Osteocyte (in vitro differentiated cells): ENCODE data around the gene TSPAN18. TPM values are rescaled to one million over a fixed set of nuclear protein-coding genes. Genes with fewer than 3 reads are reported as not detected.

Experiments
- DNase-seq: peaks from one replicate; pipeline ENCODE4 v3.0.0; 2021; ENCODE audit warnings: mixed read lengths; ENCODE audit not compliant: unreplicated experiment; ENCODE audit errors: extremely low spot score
- H3K27ac Mint-ChIP-seq: one replicate; pipeline ENCODE4 v1.8.0; 2021; ENCODE audit warnings: mild to moderate bottlenecking, mixed read lengths; ENCODE audit not compliant: unreplicated experiment
- H3K27me3 Mint-ChIP-seq: one replicate; pipeline ENCODE4 v1.8.0; 2021; ENCODE audit warnings: mixed read lengths; ENCODE audit not compliant: unreplicated experiment
- H3K36me3 Mint-ChIP-seq: one replicate; pipeline ENCODE4 v1.8.0; 2021; ENCODE audit warnings: mixed read lengths; ENCODE audit not compliant: unreplicated experiment
- H3K4me1 Mint-ChIP-seq: one replicate; pipeline ENCODE4 v1.8.0; 2021; ENCODE audit warnings: mixed read lengths; ENCODE audit not compliant: unreplicated experiment
- H3K4me3 Mint-ChIP-seq: one replicate; pipeline ENCODE4 v1.8.0; 2021; ENCODE audit warnings: mild to moderate bottlenecking, moderate library complexity, mixed read lengths; ENCODE audit not compliant: unreplicated experiment
- H3K9me3 Mint-ChIP-seq: one replicate; pipeline ENCODE4 v1.8.0; 2021; ENCODE audit warnings: mixed read lengths; ENCODE audit not compliant: unreplicated experiment
- total RNA-seq: library from RNA; stranded (reverse); gene quantifications from 2 replicates; pipeline ENCODE4 v1.2.1, GENCODE V29; 2021
- TF ChIP-seq, protein P1 (sequence below): fragments of 200-600 bp; sonication (generic); IDR thresholded peaks from 2 replicates; pipeline ENCODE4 v1.5.0; 2021; ENCODE audit warnings: antibody characterized with exemption, mild to moderate bottlenecking, moderate library complexity

TSPAN18 gene
- total RNA-seq, 1 donor from 2014 or later, result 13.4 TPM

DNA sequence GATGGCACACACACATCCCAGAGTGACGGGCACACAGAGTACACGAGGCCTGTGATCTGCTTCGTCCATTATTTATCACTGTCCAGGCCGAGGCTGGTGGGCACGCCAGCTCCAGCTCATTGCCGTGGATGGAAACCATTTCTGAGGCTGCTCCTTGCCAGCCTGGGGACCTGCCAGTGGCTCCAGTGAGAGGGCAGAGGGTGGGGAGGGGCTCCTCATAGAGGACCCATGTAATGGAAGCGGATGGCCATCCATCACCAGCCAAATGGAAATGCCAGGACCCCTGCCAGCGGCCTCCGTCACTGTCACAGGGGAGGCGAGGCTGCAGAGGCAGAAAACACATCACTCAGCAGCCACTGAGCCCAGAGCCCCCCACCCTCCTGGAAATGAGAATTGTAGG lies 188.2 kb downstream of the TSPAN18 start:
- TF ChIP-seq, protein P1, sequence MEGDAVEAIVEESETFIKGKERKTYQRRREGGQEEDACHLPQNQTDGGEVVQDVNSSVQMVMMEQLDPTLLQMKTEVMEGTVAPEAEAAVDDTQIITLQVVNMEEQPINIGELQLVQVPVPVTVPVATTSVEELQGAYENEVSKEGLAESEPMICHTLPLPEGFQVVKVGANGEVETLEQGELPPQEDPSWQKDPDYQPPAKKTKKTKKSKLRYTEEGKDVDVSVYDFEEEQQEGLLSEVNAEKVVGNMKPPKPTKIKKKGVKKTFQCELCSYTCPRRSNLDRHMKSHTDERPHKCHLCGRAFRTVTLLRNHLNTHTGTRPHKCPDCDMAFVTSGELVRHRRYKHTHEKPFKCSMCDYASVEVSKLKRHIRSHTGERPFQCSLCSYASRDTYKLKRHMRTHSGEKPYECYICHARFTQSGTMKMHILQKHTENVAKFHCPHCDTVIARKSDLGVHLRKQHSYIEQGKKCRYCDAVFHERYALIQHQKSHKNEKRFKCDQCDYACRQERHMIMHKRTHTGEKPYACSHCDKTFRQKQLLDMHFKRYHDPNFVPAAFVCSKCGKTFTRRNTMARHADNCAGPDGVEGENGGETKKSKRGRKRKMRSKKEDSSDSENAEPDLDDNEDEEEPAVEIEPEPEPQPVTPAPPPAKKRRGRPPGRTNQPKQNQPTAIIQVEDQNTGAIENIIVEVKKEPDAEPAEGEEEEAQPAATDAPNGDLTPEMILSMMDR, result no peak
- no peak overlapping the region for H3K4me3 Mint-ChIP-seq
- no peaks in the 10 kb centered on the region for H3K9me3 Mint-ChIP-seq
- H3K4me1 Mint-ChIP-seq, result peaks cover 3% of the 10 kb centered on the region
- no peak for DNase-seq
- no peaks in the 10 kb centered on the region for H3K36me3 Mint-ChIP-seq
- H3K27me3 Mint-ChIP-seq, result no peaks in the 10 kb centered on the region
- no peak overlapping the region for H3K27ac Mint-ChIP-seq

DNA sequence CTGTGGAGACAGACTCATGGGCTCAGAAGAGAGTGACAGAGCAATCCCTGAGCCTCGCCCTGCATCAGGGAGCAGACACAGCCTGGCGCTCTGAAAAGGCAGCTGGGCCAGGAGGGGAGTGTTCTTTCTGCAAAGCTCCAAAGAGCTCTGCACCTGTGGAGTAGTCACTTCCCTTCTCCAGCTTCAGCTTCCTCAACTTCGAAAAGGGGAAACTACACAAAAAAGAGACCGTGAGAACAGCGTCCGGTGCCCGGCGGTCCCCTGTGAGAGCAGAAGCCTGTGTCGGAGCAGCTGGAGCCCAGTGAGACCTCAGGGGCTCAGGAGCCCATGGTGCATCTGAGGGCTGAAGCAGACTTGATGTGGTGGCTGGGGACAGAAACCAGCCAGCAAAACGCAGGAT lies 188.9 kb downstream of the TSPAN18 start:
- H3K9me3 Mint-ChIP-seq, result no peaks in the 10 kb centered on the region
- H3K36me3 Mint-ChIP-seq, result no peaks in the 10 kb centered on the region
- H3K4me1 Mint-ChIP-seq, result peaks cover 3% of the 10 kb centered on the region
- H3K27ac Mint-ChIP-seq, result no peak overlapping the region
- H3K4me3 Mint-ChIP-seq, result no peak overlapping the region
- H3K27me3 Mint-ChIP-seq, result no peaks in the 10 kb centered on the region
- TF ChIP-seq, protein P1, result no peak
- DNase-seq, result no peak

DNA sequence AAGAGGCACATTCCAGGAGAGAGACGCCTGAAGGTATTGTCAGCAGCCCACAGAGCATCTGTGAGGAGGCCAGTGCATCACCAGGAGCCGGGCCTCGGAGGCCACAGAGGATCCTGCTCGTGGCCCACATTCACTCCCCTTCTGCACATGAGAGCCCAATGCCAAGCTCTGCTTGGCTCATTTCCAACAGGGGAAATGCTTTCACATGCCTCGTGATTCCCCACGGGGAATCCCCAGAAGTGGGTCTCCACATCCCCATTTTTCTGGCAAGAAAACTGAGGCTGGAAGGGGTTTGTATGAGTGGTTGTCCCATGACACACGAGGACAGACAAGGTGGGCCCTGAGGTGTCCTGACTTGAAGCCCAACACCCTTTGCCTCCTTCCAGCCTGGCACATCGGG lies 189.6 kb downstream of the TSPAN18 start:
- no peaks in the 10 kb centered on the region for H3K9me3 Mint-ChIP-seq
- no peak overlapping the region for H3K27ac Mint-ChIP-seq
- TF ChIP-seq, protein P1, result no peak
- no peaks in the 10 kb centered on the region for H3K4me1 Mint-ChIP-seq
- DNase-seq, result no peak
- H3K36me3 Mint-ChIP-seq, result no peaks in the 10 kb centered on the region
- H3K27me3 Mint-ChIP-seq, result no peaks in the 10 kb centered on the region
- H3K4me3 Mint-ChIP-seq, result no peak overlapping the region

DNA sequence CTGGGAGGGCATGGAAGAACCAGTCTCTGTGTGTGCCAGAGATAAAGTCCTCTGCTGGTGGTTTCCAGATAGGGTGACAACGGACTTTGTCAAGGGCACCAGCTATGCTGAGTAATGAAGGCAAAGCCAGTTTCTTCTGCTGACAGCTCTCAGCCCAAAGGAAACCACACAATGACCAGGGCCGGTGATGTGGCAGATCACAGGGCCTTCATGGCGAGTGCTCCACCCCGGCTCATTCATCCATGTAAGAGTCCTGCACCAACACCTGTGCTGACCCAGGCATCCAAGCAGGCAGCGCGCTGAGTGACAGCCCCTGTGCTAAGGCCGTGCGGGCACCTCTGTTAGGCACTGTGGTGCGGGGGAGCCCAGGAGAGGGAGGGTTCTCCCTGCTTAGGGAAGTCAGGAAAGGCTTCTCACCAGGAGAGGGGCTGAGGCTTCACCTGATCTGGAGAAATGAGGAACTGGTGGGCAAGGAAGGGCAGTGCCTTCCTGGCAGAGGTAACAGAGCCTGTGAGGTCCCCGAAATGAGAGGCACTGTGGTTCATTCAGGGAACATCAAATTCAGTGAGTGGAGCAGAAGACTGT lies 190.1 kb downstream of the TSPAN18 start:
- Mint-ChIP-seq H3K27me3 (no peaks in the 10 kb centered on the region), H3K4me1 (no peaks in the 10 kb centered on the region), H3K27ac (no peak overlapping the region), H3K9me3 (no peaks in the 10 kb centered on the region), H3K4me3 (no peak overlapping the region), H3K36me3 (no peaks in the 10 kb centered on the region)
- TF ChIP-seq, protein P1, result no peak
- no peak for DNase-seq

DNA sequence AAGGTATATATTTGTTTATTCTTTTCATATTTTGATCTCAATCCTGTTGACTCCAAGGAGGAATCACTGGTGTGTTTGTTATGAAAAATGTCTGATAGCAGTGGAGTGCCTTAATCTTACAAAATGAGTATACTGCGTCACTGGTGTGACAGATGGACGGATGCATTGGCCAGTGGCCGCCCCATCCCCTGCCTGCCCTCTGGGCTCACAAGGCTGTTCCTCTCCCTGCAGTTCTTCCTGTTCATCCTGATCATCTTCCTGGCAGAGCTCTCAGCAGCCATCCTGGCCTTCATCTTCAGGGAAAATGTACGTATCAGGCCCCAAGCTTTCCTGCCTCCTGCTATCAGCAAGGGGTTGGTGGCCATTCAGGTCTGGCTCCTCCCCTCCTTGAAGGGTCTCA lies 191.0 kb downstream of the TSPAN18 start:
- Mint-ChIP-seq H3K36me3 (no peaks in the 10 kb centered on the region), H3K27me3 (no peaks in the 10 kb centered on the region), H3K4me1 (no peaks in the 10 kb centered on the region), H3K4me3 (no peak overlapping the region), H3K27ac (no peak overlapping the region), H3K9me3 (no peaks in the 10 kb centered on the region)
- TF ChIP-seq, protein P1, result no peak
- DNase-seq, result no peak
